MCF 10A (cell line): ENCODE results near the gene HECTD4. TPM values are rescaled to one million over a fixed set of nuclear protein-coding genes. Genes with fewer than 3 reads are reported as not detected.

ENCODE experiments used
- BruUV-seq: library from RNA; stranded (reverse); fragments of 400-500 nt; replicated peaks from 2 replicates; lab custom pipeline; 2021; lab: Mats Ljungman, UMichigan
- CTCF ChIA-PET: fragments of 300-600 bp; sonication (Branson Sonifier 250); formaldehyde crosslinking; extraction: SDS; loops from one replicate; lab custom pipeline; 2021; ENCODE audit warnings: antibody characterized with exemption, inconsistent platforms; lab: Yijun Ruan, JAX
- POLR2A ChIA-PET: fragments of 300-600, 350-650 bp; sonication (Branson Sonifier 250); formaldehyde crosslinking; extraction: SDS; loops from one replicate; lab custom pipeline; 2020; ENCODE audit warnings: antibody characterized with exemption, inconsistent platforms; lab: Yijun Ruan, JAX
- DNase-seq: peaks from one replicate; pipeline ENCODE4 v3.0.0-alpha.2; 2018; ENCODE audit not compliant: unreplicated experiment
- H3K27ac Mint-ChIP-seq: one replicate; pipeline ENCODE4 v1.8.0; 2022; ENCODE audit warnings: mild to moderate bottlenecking, low read depth, mixed read lengths; ENCODE audit not compliant: unreplicated experiment
- H3K27me3 Mint-ChIP-seq: one replicate; pipeline ENCODE4 v1.8.0; 2022; ENCODE audit warnings: mixed read lengths; ENCODE audit not compliant: insufficient read depth, unreplicated experiment
- H3K36me3 Mint-ChIP-seq: one replicate; pipeline ENCODE4 v1.8.0; 2022; ENCODE audit warnings: mild to moderate bottlenecking, moderate library complexity, mixed read lengths; ENCODE audit not compliant: insufficient read depth, unreplicated experiment
- H3K4me1 Mint-ChIP-seq: one replicate; pipeline ENCODE4 v1.8.0; 2022; ENCODE audit warnings: mixed read lengths; ENCODE audit not compliant: insufficient read depth, unreplicated experiment
- H3K4me3 Mint-ChIP-seq: one replicate; pipeline ENCODE4 v1.8.0; 2022; ENCODE audit warnings: mild to moderate bottlenecking, moderate library complexity, mixed read lengths; ENCODE audit not compliant: unreplicated experiment
- H3K9me3 Mint-ChIP-seq: one replicate; pipeline ENCODE4 v1.8.0; 2022; ENCODE audit warnings: mixed read lengths; ENCODE audit not compliant: unreplicated experiment
- intact Hi-C: fragments of 100-400 bp; cut with micrococcal nuclease; formaldehyde crosslinking; loops from 2 replicates; pipeline ENCODE4 v1.14.1; 2022
- total RNA-seq: library from RNA; stranded (reverse); gene quantifications from 2 replicates; pipeline ENCODE4 v1.2.3, GENCODE V29; 2022
- TF ChIP-seq, protein P1 (sequence below): fragments of 200-600 bp; IDR thresholded peaks from one replicate; pipeline ENCODE4 v1.8.0; 2022; ENCODE audit warnings: antibody characterized with exemption, mild to moderate bottlenecking; ENCODE audit not compliant: unreplicated experiment

The HECTD4 gene
- total RNA-seq, 1 experiment from 2014 or later = 35.2 TPM

DNA sequence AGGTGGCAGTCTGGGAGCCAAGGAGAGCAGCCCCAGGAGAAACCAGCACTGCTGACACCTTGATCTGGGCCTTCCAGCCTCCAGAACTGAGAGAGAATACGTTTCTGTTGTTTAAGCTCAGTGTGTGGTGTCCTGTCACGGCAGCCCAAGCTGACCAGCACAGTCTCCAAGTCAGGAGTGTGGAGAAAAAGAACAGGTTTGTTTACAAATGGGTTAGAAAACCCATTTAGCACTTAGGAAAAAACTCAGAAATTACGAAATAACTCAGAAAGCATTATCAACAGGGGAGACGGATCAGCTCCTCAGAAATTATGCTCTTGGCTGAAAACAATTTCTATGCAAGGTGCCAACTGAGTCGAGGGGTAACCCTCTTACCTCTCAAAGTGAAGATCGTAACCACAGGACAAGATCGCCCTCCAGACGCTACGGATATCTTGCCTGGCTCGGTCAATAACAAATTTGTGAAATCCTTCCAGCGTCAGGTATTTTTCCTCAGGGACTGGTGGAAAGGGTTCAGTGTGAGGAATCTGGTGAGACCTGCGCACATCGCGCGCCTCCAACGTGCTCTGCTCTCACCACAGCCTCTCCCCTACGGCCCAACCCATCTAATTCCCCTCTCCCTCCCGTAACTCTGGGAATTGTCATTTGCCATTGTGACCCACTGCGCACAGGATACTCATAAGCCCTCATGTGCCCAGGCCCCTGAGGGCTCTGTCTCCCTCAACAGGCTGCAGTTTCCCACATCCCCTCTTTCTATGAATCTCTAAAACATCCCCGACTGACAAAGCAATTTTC, 206.7 kb downstream of the HECTD4 start:
- peaks cover 64% of the 10 kb centered on the region for H3K36me3 Mint-ChIP-seq
- H3K4me3 Mint-ChIP-seq = no peak overlapping the region
- no peaks in the 10 kb centered on the region for H3K4me1 Mint-ChIP-seq
- no peak overlapping the region for H3K27ac Mint-ChIP-seq
- DNase-seq = no peak
- CTCF ChIA-PET = interaction anchor here (0.6 kb wide), 1 partner anchor 36 kb away, joined by 3 read pairs; no protein-coding TSS in a partner anchor
- no peaks in the 10 kb centered on the region for H3K9me3 Mint-ChIP-seq
- no TSS peak for BruUV-seq
- POLR2A ChIA-PET = no interaction called here
- TF ChIP-seq, protein P1, sequence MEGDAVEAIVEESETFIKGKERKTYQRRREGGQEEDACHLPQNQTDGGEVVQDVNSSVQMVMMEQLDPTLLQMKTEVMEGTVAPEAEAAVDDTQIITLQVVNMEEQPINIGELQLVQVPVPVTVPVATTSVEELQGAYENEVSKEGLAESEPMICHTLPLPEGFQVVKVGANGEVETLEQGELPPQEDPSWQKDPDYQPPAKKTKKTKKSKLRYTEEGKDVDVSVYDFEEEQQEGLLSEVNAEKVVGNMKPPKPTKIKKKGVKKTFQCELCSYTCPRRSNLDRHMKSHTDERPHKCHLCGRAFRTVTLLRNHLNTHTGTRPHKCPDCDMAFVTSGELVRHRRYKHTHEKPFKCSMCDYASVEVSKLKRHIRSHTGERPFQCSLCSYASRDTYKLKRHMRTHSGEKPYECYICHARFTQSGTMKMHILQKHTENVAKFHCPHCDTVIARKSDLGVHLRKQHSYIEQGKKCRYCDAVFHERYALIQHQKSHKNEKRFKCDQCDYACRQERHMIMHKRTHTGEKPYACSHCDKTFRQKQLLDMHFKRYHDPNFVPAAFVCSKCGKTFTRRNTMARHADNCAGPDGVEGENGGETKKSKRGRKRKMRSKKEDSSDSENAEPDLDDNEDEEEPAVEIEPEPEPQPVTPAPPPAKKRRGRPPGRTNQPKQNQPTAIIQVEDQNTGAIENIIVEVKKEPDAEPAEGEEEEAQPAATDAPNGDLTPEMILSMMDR = no peak
- intact Hi-C loops = no loop called here
- no peaks in the 10 kb centered on the region for H3K27me3 Mint-ChIP-seq

DNA sequence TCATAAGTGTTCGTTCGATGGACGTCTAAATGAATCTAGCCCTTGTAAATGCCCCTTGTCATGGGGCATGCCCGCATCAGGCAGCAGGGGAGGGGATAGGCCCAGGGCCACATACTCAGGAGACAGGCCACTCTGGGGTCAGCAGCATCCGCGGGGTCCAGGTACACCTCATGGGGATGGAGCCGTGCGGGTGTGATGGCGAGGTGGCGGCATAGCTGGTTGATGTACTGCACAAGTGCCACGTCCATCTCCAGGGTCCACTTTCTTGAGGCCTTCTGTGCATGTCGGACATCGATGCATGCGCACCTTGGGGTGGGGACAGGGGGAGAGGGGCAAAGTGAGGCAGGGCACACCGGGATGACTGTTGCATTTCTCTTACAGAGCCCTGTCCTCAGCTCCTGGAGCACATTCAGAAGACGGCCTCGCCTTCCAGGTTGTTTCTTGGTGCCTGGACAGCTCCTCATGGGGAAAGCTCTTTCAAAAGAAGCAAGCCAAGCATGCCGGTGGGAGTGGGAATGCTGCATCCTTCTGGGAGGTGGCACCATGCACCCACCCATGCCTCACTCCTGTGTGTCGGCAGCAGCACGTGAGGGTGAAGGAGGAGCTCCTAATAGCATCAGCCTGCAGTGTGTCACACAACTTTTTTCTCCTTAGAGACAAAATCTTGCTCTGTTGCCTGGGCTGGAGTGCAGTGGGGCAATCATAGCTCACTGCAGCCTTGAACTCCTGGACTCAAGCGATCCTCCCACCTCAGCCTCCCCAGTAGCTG, 209.5 kb downstream of the HECTD4 start:
- H3K27ac Mint-ChIP-seq = no peak overlapping the region
- POLR2A ChIA-PET = no interaction called here
- no peaks in the 10 kb centered on the region for H3K4me1 Mint-ChIP-seq
- no peak for DNase-seq
- H3K27me3 Mint-ChIP-seq = no peaks in the 10 kb centered on the region
- H3K9me3 Mint-ChIP-seq = no peaks in the 10 kb centered on the region
- CTCF ChIA-PET = no interaction called here
- intact Hi-C loops = no loop called here
- BruUV-seq = no TSS peak
- no peak overlapping the region for H3K4me3 Mint-ChIP-seq
- TF ChIP-seq, protein P1 = no peak
- peaks cover 41% of the 10 kb centered on the region for H3K36me3 Mint-ChIP-seq

DNA sequence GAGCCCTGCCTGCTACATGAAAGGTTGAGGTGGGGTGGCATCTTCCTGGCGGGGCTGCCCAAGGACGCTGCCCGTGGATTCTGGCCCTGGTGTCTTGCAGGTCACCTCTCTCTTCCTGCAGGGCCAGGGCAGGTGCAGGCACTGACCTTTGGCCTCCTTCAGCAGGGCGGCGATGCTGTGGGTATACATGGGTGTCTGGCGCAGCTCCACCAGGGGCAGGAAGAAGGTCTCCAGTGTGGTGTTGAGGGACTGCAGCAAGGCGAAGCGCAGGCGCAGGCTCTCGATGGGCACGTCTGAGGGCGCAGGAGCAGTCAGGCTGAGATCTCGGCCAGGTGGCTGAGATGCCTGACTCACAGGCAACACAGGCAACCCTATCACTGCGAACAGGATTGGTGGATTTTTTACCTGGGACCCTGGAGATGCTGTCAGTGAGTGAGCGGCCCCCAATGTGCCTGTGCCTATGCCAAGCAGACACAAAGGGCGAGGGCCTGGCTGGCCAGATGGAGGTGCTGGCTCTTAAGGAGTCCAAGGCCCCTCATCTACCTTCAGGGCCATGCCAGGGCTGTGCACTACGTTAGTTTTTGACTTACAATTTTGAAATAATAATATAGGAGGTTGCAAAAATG, 211.1 kb downstream of the HECTD4 start:
- no peak for DNase-seq
- Mint-ChIP-seq H3K36me3 (peaks cover 25% of the 10 kb centered on the region), H3K27ac (no peak overlapping the region), H3K4me3 (no peak overlapping the region), H3K9me3 (no peaks in the 10 kb centered on the region), H3K4me1 (no peaks in the 10 kb centered on the region), H3K27me3 (no peaks in the 10 kb centered on the region)
- TF ChIP-seq, protein P1 = no peak
- no TSS peak for BruUV-seq
- ChIA-PET POLR2A (no interaction called here), CTCF (no interaction called here)
- intact Hi-C loops = no loop called here

DNA sequence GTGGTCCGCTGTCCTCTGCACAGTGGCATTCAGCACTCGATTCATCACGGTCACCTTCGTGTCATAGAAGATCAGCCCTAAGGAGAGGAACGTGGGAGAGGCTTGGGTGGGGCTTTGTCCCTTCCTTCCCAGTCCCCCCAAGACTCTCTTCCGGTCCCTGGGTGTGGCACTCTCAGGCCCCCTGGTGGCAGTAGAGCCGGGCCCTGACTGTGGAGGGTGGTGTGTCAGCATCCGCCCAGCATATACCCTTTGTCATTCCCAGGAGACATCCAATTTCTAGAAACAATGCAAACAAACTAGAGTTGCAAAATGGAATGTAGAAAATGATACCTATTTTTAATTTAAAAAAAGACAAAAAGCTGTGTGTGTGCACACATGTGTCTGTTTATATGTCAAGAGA, 211.9 kb downstream of the HECTD4 start:
- CTCF ChIA-PET = no interaction called here
- H3K4me1 Mint-ChIP-seq = no peaks in the 10 kb centered on the region
- intact Hi-C loops = no loop called here
- H3K9me3 Mint-ChIP-seq = no peaks in the 10 kb centered on the region
- peak overlapping the region; percentile 57 for H3K27ac Mint-ChIP-seq
- TF ChIP-seq, protein P1 = peak; percentile 19
- peaks cover 22% of the 10 kb centered on the region for H3K36me3 Mint-ChIP-seq
- BruUV-seq = no TSS peak
- POLR2A ChIA-PET = no interaction called here
- H3K4me3 Mint-ChIP-seq = no peak overlapping the region
- H3K27me3 Mint-ChIP-seq = no peaks in the 10 kb centered on the region
- DNase-seq = peak; percentile 22
